NT2/D1 (cell line): ENCODE data around the gene NRL.
A peak's percentile ranks its signal among the peaks of the same experiment; 100 is the strongest.
"Not testable (repeated sequence)": the region's sequence is repeated elsewhere in the genome, so short reads cannot be mapped to it uniquely, and the experiment has no call there.

Source experiments
- DNase-seq: peaks from one replicate; pipeline ENCODE4 v3.0.0-alpha.2; 2011; ENCODE audit warnings: low read depth, low spot score
- H3K27me3 ChIP-seq: 2 replicates; pipeline ENCODE4 v1.6.0; 2011; ENCODE audit warnings: mild to moderate bottlenecking; ENCODE audit not compliant: insufficient read length, insufficient read depth
- H3K36me3 ChIP-seq: 2 replicates; pipeline ENCODE4 v1.6.1; 2011; ENCODE audit warnings: mild to moderate bottlenecking, low read length, mixed read lengths; ENCODE audit not compliant: insufficient read depth, insufficient read length
- H3K4me1 ChIP-seq: 2 replicates; pipeline ENCODE4 v1.5.1; 2011; ENCODE audit not compliant: insufficient read depth, insufficient read length
- H3K4me3 ChIP-seq: 2 replicates; pipeline ENCODE4 v1.5.1; 2011; ENCODE audit warnings: low read depth; ENCODE audit not compliant: insufficient read length
- H3K9ac ChIP-seq: 2 replicates; pipeline ENCODE4 v1.6.0; 2011; ENCODE audit warnings: low read depth; ENCODE audit not compliant: insufficient read length
- H3K9me3 ChIP-seq: 2 replicates; pipeline ENCODE4 v1.5.1; 2011; ENCODE audit warnings: mild to moderate bottlenecking, low read length; ENCODE audit not compliant: insufficient read depth
- SUZ12 ChIP-seq: IDR thresholded peaks from 2 replicates; pipeline ENCODE4 v1.6.1; 2011; ENCODE audit not compliant: insufficient read length, insufficient read depth; ENCODE audit errors: extremely low read depth
- YY1 ChIP-seq: IDR thresholded peaks from 2 replicates; pipeline ENCODE4 v1.6.1; 2011; ENCODE audit not compliant: insufficient read length, insufficient read depth
- ZNF274 ChIP-seq: IDR thresholded peaks from 2 replicates; pipeline ENCODE4 v1.6.1; 2011; ENCODE audit warnings: mild to moderate bottlenecking, low read depth, low read length

The NRL gene

GRCh38 chr14:24053548-24054323, 61.0 kb downstream of the NRL start:
- no peak for DNase-seq
- TF ChIP-seq YY1 (no peak), SUZ12 (no peak), ZNF274 (no peak)
- Histone ChIP-seq H3K9ac (no peak overlapping the region), H3K4me3 (no peak overlapping the region), H3K9me3 (no peaks in the 10 kb centered on the region), H3K4me1 (peaks cover 6% of the 10 kb centered on the region), H3K27me3 (peaks cover 38% of the 10 kb centered on the region), H3K36me3 (no peaks in the 10 kb centered on the region)

DNA sequence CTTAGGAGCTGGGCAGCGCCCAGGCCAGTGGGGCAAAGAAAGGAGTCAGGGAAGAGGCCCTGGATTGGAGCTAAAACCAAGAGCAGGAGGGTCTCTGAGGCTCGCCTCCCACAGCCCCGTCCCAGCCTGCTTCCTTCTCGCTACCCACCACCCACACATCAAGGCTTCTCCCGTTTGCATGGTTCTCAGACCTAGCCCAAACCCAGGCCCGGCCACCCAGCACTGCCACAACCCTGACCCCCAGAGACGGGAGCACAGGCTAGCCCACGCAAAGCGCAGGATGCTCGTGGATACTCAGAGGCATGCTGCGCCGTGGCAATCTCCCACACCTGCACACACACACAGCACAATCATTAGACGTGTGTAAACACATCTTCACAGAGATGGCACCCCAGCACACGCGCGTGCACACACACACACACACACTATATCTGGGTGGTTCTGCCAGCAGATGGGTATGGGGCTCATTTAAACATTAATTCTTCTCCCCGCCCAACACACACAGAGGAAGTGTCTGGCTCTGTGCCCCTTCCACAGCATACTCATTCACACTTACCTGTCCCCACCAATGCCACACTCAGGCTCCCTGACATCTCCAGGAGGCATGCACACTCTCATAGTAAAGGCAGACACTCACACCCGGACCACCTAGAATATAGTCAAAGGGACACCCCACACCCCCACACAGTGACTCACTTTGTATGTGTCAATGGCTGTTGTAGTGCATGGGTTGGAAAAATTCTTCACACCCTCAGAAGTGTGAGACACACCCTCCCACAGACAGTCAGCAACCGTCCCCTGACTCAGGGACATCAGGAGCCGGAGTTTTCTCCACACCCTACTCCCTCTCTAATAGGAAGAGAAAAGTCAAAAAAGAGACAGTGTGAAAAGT, 61.8 kb downstream of the NRL start:
- H3K36me3 ChIP-seq = no peaks in the 10 kb centered on the region
- no peak overlapping the region for H3K4me3 ChIP-seq
- H3K27me3 ChIP-seq = peaks cover 40% of the 10 kb centered on the region
- no peaks in the 10 kb centered on the region for H3K9me3 ChIP-seq
- TF ChIP-seq SUZ12 (no peak), YY1 (no peak), ZNF274 (no peak)
- H3K4me1 ChIP-seq = peaks cover 4% of the 10 kb centered on the region
- H3K9ac ChIP-seq = no peak overlapping the region
- DNase-seq = no peak

GRCh38 chr14:24051789-24052655, 62.7 kb downstream of the NRL start, which contains the start of gene CARMIL3:
Gene CARMIL3 (plus strand): TSS chr14:24052009. CDS start chr14:24052154, 145 bp downstream.
- no peaks in the 10 kb centered on the region for H3K36me3 ChIP-seq
- H3K4me1 ChIP-seq = peaks cover 4% of the 10 kb centered on the region
- H3K4me3 ChIP-seq = peak within 1 kb of the TSS; percentile 60
- no peak for TF ChIP-seq SUZ12
- no peak for TF ChIP-seq ZNF274
- no peak for TF ChIP-seq YY1
- H3K9me3 ChIP-seq = no peaks in the 10 kb centered on the region
- DNase-seq = no peak
- H3K27me3 ChIP-seq = peaks cover 40% of the 10 kb centered on the region
- peak within 1 kb of the TSS; percentile 73 for H3K9ac ChIP-seq

GRCh38 chr14:24051176-24051788, 63.5 kb downstream of the NRL start:
- H3K4me1 ChIP-seq = peaks cover 4% of the 10 kb centered on the region
- H3K27me3 ChIP-seq = peaks cover 40% of the 10 kb centered on the region
- TF ChIP-seq SUZ12 = no peak
- no peak for TF ChIP-seq ZNF274
- no peak for TF ChIP-seq YY1
- no peak for DNase-seq
- peak overlapping the region; percentile 73 for H3K9ac ChIP-seq
- H3K4me3 ChIP-seq = peak overlapping the region; percentile 60
- H3K9me3 ChIP-seq = no peaks in the 10 kb centered on the region
- no peaks in the 10 kb centered on the region for H3K36me3 ChIP-seq

DNA sequence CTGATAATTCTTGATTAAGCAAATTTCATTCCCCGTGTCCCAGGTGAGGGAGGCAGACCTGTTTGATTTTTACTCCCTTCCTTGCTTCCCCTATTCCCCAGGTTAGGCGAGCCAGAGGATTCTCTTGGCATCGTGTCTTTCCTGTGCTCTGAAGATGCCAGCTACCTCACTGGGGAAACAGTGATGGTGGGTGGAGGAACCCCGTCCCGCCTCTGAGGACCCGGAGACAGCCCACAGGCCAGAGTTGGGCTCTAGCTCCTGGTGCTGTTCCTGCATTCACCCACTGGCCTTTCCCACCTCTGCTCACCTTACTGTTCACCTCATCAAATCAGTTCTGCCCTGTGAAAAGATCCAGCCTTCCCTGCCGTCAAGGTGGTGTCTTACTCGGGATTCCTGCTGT, 64.0 kb downstream of the NRL start:
- DNase-seq, H3K4me3 ChIP-seq: not testable (repeated sequence)

DNA sequence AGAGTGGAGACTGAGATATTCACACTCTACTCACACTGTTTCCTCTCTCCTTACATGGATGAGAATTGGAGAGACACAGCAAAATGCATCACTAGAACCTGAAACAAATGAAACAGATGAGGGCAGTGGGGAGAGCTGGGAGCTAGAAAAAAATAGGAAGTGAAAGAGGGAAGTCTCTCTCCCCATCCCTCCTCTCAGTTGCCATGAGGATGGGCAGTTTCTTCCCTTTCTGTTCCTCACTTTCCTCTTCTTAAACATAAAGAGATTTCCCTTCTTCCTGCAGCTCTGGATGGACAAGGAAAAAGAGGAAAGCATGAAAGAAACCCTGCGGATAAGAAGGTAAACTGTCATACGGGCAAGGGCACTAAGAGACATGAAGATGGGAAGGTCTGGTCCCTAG, 65.7 kb downstream of the NRL start:
- not testable (repeated sequence) for DNase-seq, H3K36me3 ChIP-seq

More for the DNA sequence above, 64.0 kb downstream of the NRL start:
- H3K4me1 ChIP-seq, H3K9me3 ChIP-seq, H3K36me3 ChIP-seq, H3K9ac ChIP-seq: not testable (repeated sequence)
- peaks cover 40% of the 10 kb centered on the region for H3K27me3 ChIP-seq

More for the DNA sequence above, 65.7 kb downstream of the NRL start:
- peaks cover 35% of the 10 kb centered on the region for H3K27me3 ChIP-seq
- H3K9ac ChIP-seq, H3K4me3 ChIP-seq, H3K4me1 ChIP-seq, H3K9me3 ChIP-seq: not testable (repeated sequence)
